PFSK-1 (cell line): ENCODE data around the gene PCED1B.

Source experiments
- FOXP2 ChIP-seq: optimal IDR thresholded peaks from 2 replicates; pipeline ENCODE3; 2011; ENCODE audit warnings: borderline replicate concordance, control low read depth, inconsistent platforms; ENCODE audit not compliant: insufficient read depth; ENCODE audit errors: extremely low read length, extremely low read depth
- POLR2AphosphoS5 ChIP-seq: IDR thresholded peaks from 2 replicates; pipeline ENCODE4 v1.6.1; 2012; ENCODE audit warnings: low read depth, mild to moderate bottlenecking, control low read depth, low read length, moderate library complexity
- SIN3A ChIP-seq: IDR thresholded peaks from 2 replicates; pipeline ENCODE4 v1.6.1; 2012; ENCODE audit warnings: mild to moderate bottlenecking, low read length, moderate library complexity, borderline replicate concordance; ENCODE audit not compliant: insufficient read depth
- TAF1 ChIP-seq: IDR thresholded peaks from 2 replicates; pipeline ENCODE4 v1.6.1; 2012; ENCODE audit warnings: low read length, control low read depth, borderline replicate concordance; ENCODE audit not compliant: insufficient read depth
- TF ChIP-seq, protein P1 (sequence below), 2 experiments: IDR thresholded peaks; 2 replicates each; pipeline versions ENCODE4 v1.6.1 to v1.8.0; 2011 to 2012; ENCODE audit warnings: low read depth in 2 of 2, low read length in 2 of 2, control low read depth in 1 of 2, inconsistent platforms in 1 of 2, mild to moderate bottlenecking in 1 of 2, moderate library complexity in 1 of 2; ENCODE audit not compliant: insufficient read depth in 1 of 2

DNA sequence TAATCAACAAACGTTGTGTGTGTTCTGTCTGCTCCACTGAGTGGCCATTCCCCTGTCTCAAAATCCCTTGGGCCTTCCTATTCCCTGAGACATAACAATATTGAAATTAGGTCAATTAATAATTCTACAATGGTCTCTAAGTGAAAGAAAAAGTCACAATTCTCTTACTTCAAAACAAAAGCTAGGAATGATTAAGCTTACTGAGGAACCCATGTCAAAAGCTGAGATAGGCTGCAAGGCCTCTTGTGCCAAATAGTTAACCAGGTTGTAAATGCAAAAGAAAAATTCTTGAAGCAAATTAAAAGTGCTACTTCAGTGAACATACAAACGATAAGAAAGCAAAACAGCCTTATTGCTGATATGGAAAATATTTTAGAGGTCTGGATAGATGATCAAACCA, 65.3 kb downstream of the PCED1B start:
- TF ChIP-seq POLR2AphosphoS5 (no peak), SIN3A (no peak), FOXP2 (no peak), TAF1 (no peak)
- TF ChIP-seq, protein P1, sequence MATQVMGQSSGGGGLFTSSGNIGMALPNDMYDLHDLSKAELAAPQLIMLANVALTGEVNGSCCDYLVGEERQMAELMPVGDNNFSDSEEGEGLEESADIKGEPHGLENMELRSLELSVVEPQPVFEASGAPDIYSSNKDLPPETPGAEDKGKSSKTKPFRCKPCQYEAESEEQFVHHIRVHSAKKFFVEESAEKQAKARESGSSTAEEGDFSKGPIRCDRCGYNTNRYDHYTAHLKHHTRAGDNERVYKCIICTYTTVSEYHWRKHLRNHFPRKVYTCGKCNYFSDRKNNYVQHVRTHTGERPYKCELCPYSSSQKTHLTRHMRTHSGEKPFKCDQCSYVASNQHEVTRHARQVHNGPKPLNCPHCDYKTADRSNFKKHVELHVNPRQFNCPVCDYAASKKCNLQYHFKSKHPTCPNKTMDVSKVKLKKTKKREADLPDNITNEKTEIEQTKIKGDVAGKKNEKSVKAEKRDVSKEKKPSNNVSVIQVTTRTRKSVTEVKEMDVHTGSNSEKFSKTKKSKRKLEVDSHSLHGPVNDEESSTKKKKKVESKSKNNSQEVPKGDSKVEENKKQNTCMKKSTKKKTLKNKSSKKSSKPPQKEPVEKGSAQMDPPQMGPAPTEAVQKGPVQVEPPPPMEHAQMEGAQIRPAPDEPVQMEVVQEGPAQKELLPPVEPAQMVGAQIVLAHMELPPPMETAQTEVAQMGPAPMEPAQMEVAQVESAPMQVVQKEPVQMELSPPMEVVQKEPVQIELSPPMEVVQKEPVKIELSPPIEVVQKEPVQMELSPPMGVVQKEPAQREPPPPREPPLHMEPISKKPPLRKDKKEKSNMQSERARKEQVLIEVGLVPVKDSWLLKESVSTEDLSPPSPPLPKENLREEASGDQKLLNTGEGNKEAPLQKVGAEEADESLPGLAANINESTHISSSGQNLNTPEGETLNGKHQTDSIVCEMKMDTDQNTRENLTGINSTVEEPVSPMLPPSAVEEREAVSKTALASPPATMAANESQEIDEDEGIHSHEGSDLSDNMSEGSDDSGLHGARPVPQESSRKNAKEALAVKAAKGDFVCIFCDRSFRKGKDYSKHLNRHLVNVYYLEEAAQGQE (IDR thresholded peaks at IDR 0.05; ENCODE audit: insufficient read depth in 1 of 2, low read depth in 2 of 2, low read length in 2 of 2), result no peak
